Measurements from ENCODE around the gene ZNF446. TPM values are rescaled to one million over a fixed set of nuclear protein-coding genes. Genes with fewer than 3 reads are reported as not detected.
A peak's percentile ranks its signal among the peaks of the same experiment; 100 is the strongest.

Gene ZNF446
- total and polyA plus RNA-seq, 2 donors (not counting 1 experiment from before 2014, with no cell fraction given), result 15.0 to 18.9 TPM

DNA sequence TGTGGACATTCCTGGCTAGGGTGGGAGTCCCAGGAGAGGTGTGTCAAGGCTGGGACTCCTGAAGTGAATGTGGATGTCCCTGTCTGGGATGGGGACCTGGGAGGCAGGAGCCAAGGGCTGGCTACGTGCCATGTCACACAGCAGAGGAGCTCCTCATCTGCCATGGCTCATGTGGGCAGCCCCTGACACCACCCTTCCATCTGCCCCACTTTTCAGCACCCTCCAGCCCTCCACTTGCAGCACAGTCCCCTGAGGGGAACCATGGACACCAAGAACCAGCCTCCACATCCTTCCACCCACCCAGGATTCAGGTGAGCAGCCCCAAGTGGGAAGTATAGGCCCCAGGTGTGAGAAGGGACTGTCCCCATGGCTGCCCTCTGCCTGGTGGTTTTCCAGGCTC is 1.7 kb downstream of the ZNF446 start:
- Histone ChIP-seq H3K4me3 (ENCODE audit: control extremely low read depth in 1 of 5, extremely low read depth in 1 of 5, insufficient read depth in 1 of 5, low read depth in 2 of 5, low read length in 4 of 5) (no peak overlapping the region), H3K9me3 (ENCODE audit: control extremely low read depth in 1 of 3, control insufficient read depth in 2 of 3, insufficient read depth in 1 of 3, low read length in 2 of 3) (no peaks in the 10 kb centered on the region), H2AFZ (ENCODE audit: insufficient read depth, low read depth, low read length, poor library complexity, severe bottlenecking) (no peak overlapping the region), H3K36me3 (replicated peaks in 1 of 2; ENCODE audit: control extremely low read depth in 1 of 2, control insufficient read depth in 1 of 2, extremely low read depth in 1 of 2, insufficient read depth in 2 of 2, low read length in 1 of 2) (peaks cover 1 to 2% of the 10 kb centered on the region in 2 experiments), H4K20me1 (ENCODE audit: control insufficient read depth, insufficient read depth, low read length, poor library complexity, severe bottlenecking) (no peaks in the 10 kb centered on the region), H3K9ac (ENCODE audit: low read length) (no peak overlapping the region), H3K27ac (ENCODE audit: low read length in 2 of 2) (no peak overlapping the region), H3K4me1 (ENCODE audit: control insufficient read depth in 2 of 2, insufficient read depth in 2 of 2, low read length in 2 of 2) (peaks cover 14 to 18% of the 10 kb centered on the region in 2 donors), H3K79me2 (ENCODE audit: control insufficient read depth, insufficient read depth, low read length) (no peaks in the 10 kb centered on the region), H3K4me2 (replicated peaks; ENCODE audit: low read depth, low read length, poor library complexity, severe bottlenecking) (no peak overlapping the region), H3K27me3 (replicated peaks in 1 of 4; ENCODE audit: control extremely low read depth in 1 of 4, control insufficient read depth in 3 of 4, insufficient read depth in 4 of 4, low read length in 3 of 4) (no peaks in the 10 kb centered on the region)
- ChIA-PET CTCF (no interaction called here), POLR2A (no interaction called here)
- 100% methylated on average over 1 of the region's 1 CpG for WGBS (ENCODE audit: insufficient coverage)
- ATAC-seq (ENCODE audit: low read depth), result no peak
- H3K27me3 Mint-ChIP-seq, result no peaks in the 10 kb centered on the region
- H3K4me3 Mint-ChIP-seq, result peak overlapping the region; percentile 45
- no peak for TF ChIP-seq EZH2 (IDR thresholded peaks at IDR 0.05; ENCODE audit: borderline replicate concordance, insufficient read depth, low read depth, low read length, poor library complexity, severe bottlenecking)
- TF ChIP-seq, protein P1, sequence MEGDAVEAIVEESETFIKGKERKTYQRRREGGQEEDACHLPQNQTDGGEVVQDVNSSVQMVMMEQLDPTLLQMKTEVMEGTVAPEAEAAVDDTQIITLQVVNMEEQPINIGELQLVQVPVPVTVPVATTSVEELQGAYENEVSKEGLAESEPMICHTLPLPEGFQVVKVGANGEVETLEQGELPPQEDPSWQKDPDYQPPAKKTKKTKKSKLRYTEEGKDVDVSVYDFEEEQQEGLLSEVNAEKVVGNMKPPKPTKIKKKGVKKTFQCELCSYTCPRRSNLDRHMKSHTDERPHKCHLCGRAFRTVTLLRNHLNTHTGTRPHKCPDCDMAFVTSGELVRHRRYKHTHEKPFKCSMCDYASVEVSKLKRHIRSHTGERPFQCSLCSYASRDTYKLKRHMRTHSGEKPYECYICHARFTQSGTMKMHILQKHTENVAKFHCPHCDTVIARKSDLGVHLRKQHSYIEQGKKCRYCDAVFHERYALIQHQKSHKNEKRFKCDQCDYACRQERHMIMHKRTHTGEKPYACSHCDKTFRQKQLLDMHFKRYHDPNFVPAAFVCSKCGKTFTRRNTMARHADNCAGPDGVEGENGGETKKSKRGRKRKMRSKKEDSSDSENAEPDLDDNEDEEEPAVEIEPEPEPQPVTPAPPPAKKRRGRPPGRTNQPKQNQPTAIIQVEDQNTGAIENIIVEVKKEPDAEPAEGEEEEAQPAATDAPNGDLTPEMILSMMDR (IDR thresholded peaks at IDR 0.05), result no peak
- no peak overlapping the region for H3K27ac Mint-ChIP-seq
- no peak for DNase-seq
- intact Hi-C loops (cut with micrococcal nuclease), result loop anchor here (2.0 to 5.0 kb wide), 2 partner anchors 116 to 295 kb away; partner anchors contain the start of genes ZNF274 and ZNF497
- H3K9me3 Mint-ChIP-seq (ENCODE audit: insufficient read depth), result no peaks in the 10 kb centered on the region
- peaks cover 20% of the 10 kb centered on the region for H3K4me1 Mint-ChIP-seq

DNA sequence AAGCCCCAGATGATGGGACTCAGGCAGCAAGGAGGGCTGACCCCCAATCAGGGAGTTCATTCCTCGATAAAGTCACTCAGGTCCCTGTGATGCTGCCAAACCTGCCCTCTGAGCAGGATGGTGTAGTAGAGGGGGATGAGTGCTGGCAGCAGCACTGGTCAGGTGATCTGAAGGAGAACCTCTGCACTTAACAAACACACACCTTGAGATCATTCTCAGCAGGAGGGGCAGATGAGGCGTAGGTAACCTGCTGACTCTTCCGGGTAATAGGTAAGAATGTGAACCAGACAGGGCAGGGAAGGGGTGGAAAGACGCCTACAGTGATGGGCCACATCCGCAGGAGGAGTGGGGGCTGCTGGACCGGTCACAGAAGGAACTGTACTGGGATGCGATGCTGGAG is 3.2 kb downstream of the ZNF446 start:
- DNase-seq (no peak), ATAC-seq (ENCODE audit: low read depth) (no peak)
- Mint-ChIP-seq H3K4me1 (peaks cover 20% of the 10 kb centered on the region), H3K9me3 (ENCODE audit: insufficient read depth) (no peaks in the 10 kb centered on the region), H3K27ac (no peak overlapping the region), H3K4me3 (no peak overlapping the region), H3K27me3 (no peaks in the 10 kb centered on the region)
- intact Hi-C loops (cut with micrococcal nuclease), result loop anchor here (5.0 kb wide), 1 partner anchor 117 kb away; the partner anchor contains the start of gene ZNF497
- ChIA-PET CTCF (no interaction called here), POLR2A (no interaction called here)
- H3K4me2 ChIP-seq (replicated peaks; ENCODE audit: low read depth, low read length, poor library complexity, severe bottlenecking), result no peak overlapping the region
- H3K27me3 ChIP-seq (replicated peaks in 1 of 4; ENCODE audit: control extremely low read depth in 1 of 4, control insufficient read depth in 3 of 4, insufficient read depth in 4 of 4, low read length in 3 of 4), result no peaks in the 10 kb centered on the region
- H2AFZ ChIP-seq (ENCODE audit: insufficient read depth, low read depth, low read length, poor library complexity, severe bottlenecking), result no peak overlapping the region
- H3K9me3 ChIP-seq (ENCODE audit: control extremely low read depth in 1 of 3, control insufficient read depth in 2 of 3, insufficient read depth in 1 of 3, low read length in 2 of 3), result no peaks in the 10 kb centered on the region
- TF ChIP-seq EZH2 (IDR thresholded peaks at IDR 0.05; ENCODE audit: borderline replicate concordance, insufficient read depth, low read depth, low read length, poor library complexity, severe bottlenecking), result no peak
- TF ChIP-seq, protein P1 (IDR thresholded peaks at IDR 0.05), result no peak
- H3K4me1 ChIP-seq (ENCODE audit: control insufficient read depth in 2 of 2, insufficient read depth in 2 of 2, low read length in 2 of 2), result peaks cover 14 to 18% of the 10 kb centered on the region in 2 donors
- H3K27ac ChIP-seq (ENCODE audit: low read length in 2 of 2), result no peak overlapping the region
- no peak overlapping the region for H3K9ac ChIP-seq (ENCODE audit: low read length)
- no peaks in the 10 kb centered on the region for H3K79me2 ChIP-seq (ENCODE audit: control insufficient read depth, insufficient read depth, low read length)
- H3K4me3 ChIP-seq (ENCODE audit: control extremely low read depth in 1 of 5, extremely low read depth in 1 of 5, insufficient read depth in 1 of 5, low read depth in 2 of 5, low read length in 4 of 5), result no peak overlapping the region
- 90% methylated on average over 2 of the region's 7 CpGs for WGBS (ENCODE audit: insufficient coverage)
- peaks cover 0 to 2% of the 10 kb centered on the region in 2 experiments for H3K36me3 ChIP-seq (replicated peaks in 1 of 2; ENCODE audit: control extremely low read depth in 1 of 2, control insufficient read depth in 1 of 2, extremely low read depth in 1 of 2, insufficient read depth in 2 of 2, low read length in 1 of 2)
- H4K20me1 ChIP-seq (ENCODE audit: control insufficient read depth, insufficient read depth, low read length, poor library complexity, severe bottlenecking), result no peaks in the 10 kb centered on the region
